Activated CD4-positive, alpha-beta T cell treated with anti-CD3 and anti-CD28 coated beads, Interleukin-2, amount 10 ng/mL, durations not matched to agents 24 days and 14 days (primary cell): Measurements from ENCODE around the gene KDM3B. TPM values are rescaled to one million over a fixed set of nuclear protein-coding genes. Genes with fewer than 3 reads are reported as not detected.
"Not testable (repeated sequence)": the region's sequence is repeated elsewhere in the genome, so short reads cannot be mapped to it uniquely, and the experiment has no call there.

Experiments used
- DNase-seq: peaks from one replicate; pipeline ENCODE4 v3.0.0; 2022
- H3K27ac Mint-ChIP-seq: one replicate; pipeline ENCODE4 v1.8.0; 2022; ENCODE audit warnings: mild to moderate bottlenecking, mixed read lengths
- H3K27me3 Mint-ChIP-seq: one replicate; pipeline ENCODE4 v1.8.0; 2022; ENCODE audit warnings: mixed read lengths
- H3K36me3 Mint-ChIP-seq: one replicate; pipeline ENCODE4 v1.8.0; 2022; ENCODE audit warnings: low read depth, mild to moderate bottlenecking, mixed read lengths
- H3K4me1 Mint-ChIP-seq: one replicate; pipeline ENCODE4 v1.8.0; 2021; ENCODE audit warnings: mixed read lengths
- H3K4me3 Mint-ChIP-seq: one replicate; pipeline ENCODE4 v1.8.0; 2022; ENCODE audit warnings: mild to moderate bottlenecking, moderate library complexity, mixed read lengths
- H3K9me3 Mint-ChIP-seq: one replicate; pipeline ENCODE4 v1.8.0; 2021; ENCODE audit warnings: mixed read lengths
- intact Hi-C: fragments of 100-400 bp; cut with micrococcal nuclease; formaldehyde crosslinking; loops from one replicate; pipeline ENCODE4 v1.15.1; 2023
- total RNA-seq: library from RNA; stranded (reverse); gene quantifications from 2 replicates; pipeline ENCODE4 v1.2.3, GENCODE V29; 2022

KDM3B gene
- total RNA-seq, 1 donor from 2014 or later: 48.7 TPM

DNA sequence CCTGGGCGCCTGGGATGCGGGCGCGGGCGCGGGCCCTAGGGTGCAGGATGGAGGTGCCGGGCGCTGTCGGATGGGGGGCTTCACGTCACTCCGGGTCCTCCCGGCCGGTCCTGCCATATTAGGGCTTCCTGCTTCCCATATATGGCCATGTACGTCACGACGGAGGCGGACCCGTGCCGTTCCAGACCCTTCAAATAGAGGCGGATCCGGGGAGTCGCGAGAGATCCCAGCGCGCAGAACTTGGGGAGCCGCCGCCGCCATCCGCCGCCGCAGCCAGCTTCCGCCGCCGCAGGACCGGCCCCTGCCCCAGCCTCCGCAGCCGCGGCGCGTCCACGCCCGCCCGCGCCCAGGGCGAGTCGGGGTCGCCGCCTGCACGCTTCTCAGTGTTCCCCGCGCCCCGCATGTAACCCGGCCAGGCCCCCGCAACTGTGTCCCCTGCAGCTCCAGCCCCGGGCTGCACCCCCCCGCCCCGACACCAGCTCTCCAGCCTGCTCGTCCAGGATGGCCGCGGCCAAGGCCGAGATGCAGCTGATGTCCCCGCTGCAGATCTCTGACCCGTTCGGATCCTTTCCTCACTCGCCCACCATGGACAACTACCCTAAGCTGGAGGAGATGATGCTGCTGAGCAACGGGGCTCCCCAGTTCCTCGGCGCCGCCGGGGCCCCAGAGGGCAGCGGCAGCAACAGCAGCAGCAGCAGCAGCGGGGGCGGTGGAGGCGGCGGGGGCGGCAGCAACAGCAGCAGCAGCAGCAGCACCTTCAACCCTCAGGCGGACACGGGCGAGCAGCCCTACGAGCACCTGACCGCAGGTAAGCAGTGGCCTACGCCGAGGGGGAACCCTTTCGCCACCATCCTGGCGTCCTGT is 113.0 kb downstream of the KDM3B start, which contains the start of gene EGR1:
Gene EGR1, plus strand, starts transcription at position 219 of the 864 bp plus-strand sequence. Its CDS starts 283 bp downstream, at position 502.
- Mint-ChIP-seq H3K27ac (peak within 1 kb of the TSS; percentile 93), H3K4me3 (peak within 1 kb of the TSS; percentile 90), H3K36me3 (peaks cover 28% of the 10 kb centered on the region), H3K9me3 (no peaks in the 10 kb centered on the region), H3K27me3 (peaks cover 6% of the 10 kb centered on the region), H3K4me1 (peaks cover 36% of the 10 kb centered on the region)
- DNase-seq: peak; percentile 98
- intact Hi-C loops: loop anchor here (1.0 to 10.0 kb wide), 8 partner anchors 27 to 927 kb away; partner anchors contain the start of genes BRD8, ETF1, HNRNPA0 and HSPA9

DNA sequence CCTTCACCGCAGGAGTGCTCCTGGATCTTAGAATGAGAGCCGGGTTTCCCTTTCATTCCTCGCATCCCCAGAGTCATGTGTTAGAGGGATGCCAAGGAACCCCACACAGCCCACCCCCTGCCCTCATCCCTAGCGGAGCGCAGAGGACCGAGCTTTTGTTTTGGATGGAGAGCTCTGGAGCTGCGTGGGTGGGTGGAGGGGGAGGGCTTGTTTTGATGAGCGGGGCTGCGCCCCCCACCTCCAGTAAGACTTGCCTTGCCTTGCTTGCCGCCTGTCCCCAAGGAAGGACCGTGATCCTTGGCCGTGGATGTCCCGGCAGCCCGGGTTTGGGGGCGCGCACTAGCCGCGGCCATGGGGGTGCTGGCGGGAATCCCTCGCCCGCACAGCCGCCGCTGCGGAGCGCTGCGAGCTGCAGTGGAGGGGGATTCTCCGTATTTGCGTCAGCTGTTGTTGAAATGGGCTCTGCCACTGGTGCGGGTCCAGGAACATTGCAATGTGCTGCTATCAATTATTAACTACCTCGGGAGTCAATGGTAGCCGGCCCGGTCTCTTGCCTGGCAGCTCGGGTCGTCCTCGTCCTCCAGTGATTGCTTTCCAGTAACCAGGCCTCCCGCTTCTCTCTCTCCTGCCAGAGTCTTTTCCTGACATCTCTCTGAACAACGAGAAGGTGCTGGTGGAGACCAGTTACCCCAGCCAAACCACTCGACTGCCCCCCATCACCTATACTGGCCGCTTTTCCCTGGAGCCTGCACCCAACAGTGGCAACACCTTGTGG is 113.8 kb downstream of the KDM3B start:
- H3K36me3 Mint-ChIP-seq: peaks cover 28% of the 10 kb centered on the region
- H3K27ac Mint-ChIP-seq: peak overlapping the region; percentile 66
- peak overlapping the region; percentile 90 for H3K4me3 Mint-ChIP-seq
- intact Hi-C loops: loop anchor here (10.0 kb wide), 2 partner anchors 712 to 828 kb away; partner anchors contain the start of genes HNRNPA0 and MATR3
- DNase-seq: peak; percentile 74
- H3K27me3 Mint-ChIP-seq: peaks cover 6% of the 10 kb centered on the region
- no peaks in the 10 kb centered on the region for H3K9me3 Mint-ChIP-seq
- H3K4me1 Mint-ChIP-seq: peaks cover 29% of the 10 kb centered on the region

DNA sequence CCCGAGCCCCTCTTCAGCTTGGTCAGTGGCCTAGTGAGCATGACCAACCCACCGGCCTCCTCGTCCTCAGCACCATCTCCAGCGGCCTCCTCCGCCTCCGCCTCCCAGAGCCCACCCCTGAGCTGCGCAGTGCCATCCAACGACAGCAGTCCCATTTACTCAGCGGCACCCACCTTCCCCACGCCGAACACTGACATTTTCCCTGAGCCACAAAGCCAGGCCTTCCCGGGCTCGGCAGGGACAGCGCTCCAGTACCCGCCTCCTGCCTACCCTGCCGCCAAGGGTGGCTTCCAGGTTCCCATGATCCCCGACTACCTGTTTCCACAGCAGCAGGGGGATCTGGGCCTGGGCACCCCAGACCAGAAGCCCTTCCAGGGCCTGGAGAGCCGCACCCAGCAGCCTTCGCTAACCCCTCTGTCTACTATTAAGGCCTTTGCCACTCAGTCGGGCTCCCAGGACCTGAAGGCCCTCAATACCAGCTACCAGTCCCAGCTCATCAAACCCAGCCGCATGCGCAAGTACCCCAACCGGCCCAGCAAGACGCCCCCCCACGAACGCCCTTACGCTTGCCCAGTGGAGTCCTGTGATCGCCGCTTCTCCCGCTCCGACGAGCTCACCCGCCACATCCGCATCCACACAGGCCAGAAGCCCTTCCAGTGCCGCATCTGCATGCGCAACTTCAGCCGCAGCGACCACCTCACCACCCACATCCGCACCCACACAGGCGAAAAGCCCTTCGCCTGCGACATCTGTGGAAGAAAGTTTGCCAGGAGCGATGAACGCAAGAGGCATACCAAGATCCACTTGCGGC is 114.6 kb downstream of the KDM3B start:
- Mint-ChIP-seq H3K27ac (peak overlapping the region; percentile 66), H3K36me3 (peaks cover 28% of the 10 kb centered on the region), H3K4me1 (peaks cover 26% of the 10 kb centered on the region), H3K9me3 (no peaks in the 10 kb centered on the region), H3K27me3 (peaks cover 7% of the 10 kb centered on the region), H3K4me3 (peak overlapping the region; percentile 90)
- DNase-seq: peak; percentile 69
- intact Hi-C loops: loop anchor here (10.0 kb wide), 2 partner anchors 712 to 828 kb away; partner anchors contain the start of genes HNRNPA0 and MATR3

DNA sequence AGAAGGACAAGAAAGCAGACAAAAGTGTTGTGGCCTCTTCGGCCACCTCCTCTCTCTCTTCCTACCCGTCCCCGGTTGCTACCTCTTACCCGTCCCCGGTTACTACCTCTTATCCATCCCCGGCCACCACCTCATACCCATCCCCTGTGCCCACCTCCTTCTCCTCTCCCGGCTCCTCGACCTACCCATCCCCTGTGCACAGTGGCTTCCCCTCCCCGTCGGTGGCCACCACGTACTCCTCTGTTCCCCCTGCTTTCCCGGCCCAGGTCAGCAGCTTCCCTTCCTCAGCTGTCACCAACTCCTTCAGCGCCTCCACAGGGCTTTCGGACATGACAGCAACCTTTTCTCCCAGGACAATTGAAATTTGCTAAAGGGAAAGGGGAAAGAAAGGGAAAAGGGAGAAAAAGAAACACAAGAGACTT is 115.2 kb downstream of the KDM3B start:
- peaks cover 13% of the 10 kb centered on the region for H3K27me3 Mint-ChIP-seq
- H3K4me1 Mint-ChIP-seq: peaks cover 26% of the 10 kb centered on the region
- intact Hi-C loops: loop anchor here (10.0 kb wide), 2 partner anchors 713 to 827 kb away; partner anchors contain the start of genes HNRNPA0 and MATR3
- H3K4me3 Mint-ChIP-seq: peak overlapping the region; percentile 90
- DNase-seq: no peak
- no peaks in the 10 kb centered on the region for H3K9me3 Mint-ChIP-seq
- H3K36me3 Mint-ChIP-seq: peaks cover 28% of the 10 kb centered on the region
- peak overlapping the region; percentile 0 for H3K27ac Mint-ChIP-seq

DNA sequence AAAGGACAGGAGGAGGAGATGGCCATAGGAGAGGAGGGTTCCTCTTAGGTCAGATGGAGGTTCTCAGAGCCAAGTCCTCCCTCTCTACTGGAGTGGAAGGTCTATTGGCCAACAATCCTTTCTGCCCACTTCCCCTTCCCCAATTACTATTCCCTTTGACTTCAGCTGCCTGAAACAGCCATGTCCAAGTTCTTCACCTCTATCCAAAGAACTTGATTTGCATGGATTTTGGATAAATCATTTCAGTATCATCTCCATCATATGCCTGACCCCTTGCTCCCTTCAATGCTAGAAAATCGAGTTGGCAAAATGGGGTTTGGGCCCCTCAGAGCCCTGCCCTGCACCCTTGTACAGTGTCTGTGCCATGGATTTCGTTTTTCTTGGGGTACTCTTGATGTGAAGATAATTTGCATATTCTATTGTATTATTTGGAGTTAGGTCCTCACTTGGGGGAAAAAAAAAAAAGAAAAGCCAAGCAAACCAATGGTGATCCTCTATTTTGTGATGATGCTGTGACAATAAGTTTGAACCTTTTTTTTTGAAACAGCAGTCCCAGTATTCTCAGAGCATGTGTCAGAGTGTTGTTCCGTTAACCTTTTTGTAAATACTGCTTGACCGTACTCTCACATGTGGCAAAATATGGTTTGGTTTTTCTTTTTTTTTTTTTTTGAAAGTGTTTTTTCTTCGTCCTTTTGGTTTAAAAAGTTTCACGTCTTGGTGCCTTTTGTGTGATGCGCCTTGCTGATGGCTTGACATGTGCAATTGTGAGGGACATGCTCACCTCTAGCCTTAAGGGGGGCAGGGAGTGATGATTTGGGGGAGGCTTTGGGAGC is 115.9 kb downstream of the KDM3B start:
- H3K36me3 Mint-ChIP-seq: peaks cover 28% of the 10 kb centered on the region
- peaks cover 26% of the 10 kb centered on the region for H3K4me1 Mint-ChIP-seq
- H3K27me3 Mint-ChIP-seq: peaks cover 17% of the 10 kb centered on the region
- H3K4me3 Mint-ChIP-seq: peak overlapping the region; percentile 90
- peak overlapping the region; percentile 62 for H3K27ac Mint-ChIP-seq
- no peaks in the 10 kb centered on the region for H3K9me3 Mint-ChIP-seq
- no peak for DNase-seq
- intact Hi-C loops: loop anchor here (10.0 kb wide), 2 partner anchors 714 to 826 kb away; partner anchors contain the start of genes HNRNPA0 and MATR3

DNA sequence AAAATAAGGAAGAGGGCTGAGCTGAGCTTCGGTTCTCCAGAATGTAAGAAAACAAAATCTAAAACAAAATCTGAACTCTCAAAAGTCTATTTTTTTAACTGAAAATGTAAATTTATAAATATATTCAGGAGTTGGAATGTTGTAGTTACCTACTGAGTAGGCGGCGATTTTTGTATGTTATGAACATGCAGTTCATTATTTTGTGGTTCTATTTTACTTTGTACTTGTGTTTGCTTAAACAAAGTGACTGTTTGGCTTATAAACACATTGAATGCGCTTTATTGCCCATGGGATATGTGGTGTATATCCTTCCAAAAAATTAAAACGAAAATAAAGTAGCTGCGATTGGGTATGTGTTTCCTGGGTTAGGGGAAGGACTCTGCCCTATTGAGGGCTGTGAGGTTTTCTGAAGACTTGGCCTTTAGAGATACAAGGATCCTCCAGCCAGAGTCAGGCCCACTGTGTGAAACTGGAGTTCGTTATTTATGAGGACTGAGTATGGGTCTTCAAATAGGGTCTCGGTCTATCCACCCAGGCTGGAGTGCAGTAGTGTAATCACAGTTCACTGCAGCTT is 116.6 kb downstream of the KDM3B start:
- intact Hi-C loops: loop anchor here (10.0 kb wide), 2 partner anchors 714 to 826 kb away; partner anchors contain the start of genes HNRNPA0 and MATR3
- Mint-ChIP-seq H3K27ac (peak overlapping the region; percentile 62), H3K36me3 (peaks cover 28% of the 10 kb centered on the region), H3K4me3 (peak overlapping the region; percentile 90), H3K27me3 (peaks cover 21% of the 10 kb centered on the region), H3K9me3 (no peaks in the 10 kb centered on the region), H3K4me1 (peaks cover 26% of the 10 kb centered on the region)
- no peak for DNase-seq

DNA sequence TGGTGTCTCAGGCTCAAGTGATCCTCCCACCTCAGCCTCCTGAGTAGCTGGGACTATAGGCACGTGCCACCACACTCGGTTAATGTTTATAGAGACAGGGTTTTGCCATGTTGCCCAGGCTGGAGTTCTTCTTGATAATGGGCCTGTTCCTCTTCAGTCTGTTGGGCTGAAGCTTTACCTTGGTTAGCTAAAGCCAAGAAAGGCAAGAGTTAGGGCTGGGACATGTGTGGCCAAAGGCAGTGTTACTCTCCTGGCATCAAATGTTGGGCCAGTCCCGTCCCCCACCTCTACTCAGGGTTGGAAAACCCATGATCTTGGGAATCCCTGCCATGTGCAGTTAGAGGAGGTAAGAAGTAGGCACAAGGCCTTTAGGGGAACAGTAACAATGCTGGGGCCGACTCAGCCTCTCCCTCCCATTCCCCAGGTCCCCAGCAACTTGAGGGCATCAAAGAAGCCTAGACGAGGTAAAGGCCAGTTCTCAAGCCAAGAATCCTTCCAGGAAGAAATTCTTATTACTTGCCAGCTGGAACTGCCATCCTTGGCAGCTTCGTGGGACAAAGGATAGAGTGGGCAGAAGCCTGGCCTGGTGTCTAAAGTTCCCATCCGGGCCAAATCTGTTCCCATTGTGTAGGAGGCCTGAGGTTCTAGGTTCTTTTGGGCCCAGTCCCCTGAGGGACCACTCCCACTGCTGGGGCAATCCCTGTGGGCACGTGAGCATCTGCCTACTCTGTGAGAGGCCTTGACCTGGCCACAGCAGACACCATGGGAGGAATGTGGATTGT is 117.2 kb downstream of the KDM3B start:
- H3K4me1 Mint-ChIP-seq: peaks cover 26% of the 10 kb centered on the region
- H3K36me3 Mint-ChIP-seq: peaks cover 28% of the 10 kb centered on the region
- no peak for DNase-seq
- H3K27me3 Mint-ChIP-seq: peaks cover 24% of the 10 kb centered on the region
- intact Hi-C loops: loop anchor here (10.0 kb wide), 2 partner anchors 715 to 825 kb away; partner anchors contain the start of genes HNRNPA0 and MATR3
- H3K4me3 Mint-ChIP-seq: no peak overlapping the region
- no peak overlapping the region for H3K27ac Mint-ChIP-seq
- no peaks in the 10 kb centered on the region for H3K9me3 Mint-ChIP-seq

DNA sequence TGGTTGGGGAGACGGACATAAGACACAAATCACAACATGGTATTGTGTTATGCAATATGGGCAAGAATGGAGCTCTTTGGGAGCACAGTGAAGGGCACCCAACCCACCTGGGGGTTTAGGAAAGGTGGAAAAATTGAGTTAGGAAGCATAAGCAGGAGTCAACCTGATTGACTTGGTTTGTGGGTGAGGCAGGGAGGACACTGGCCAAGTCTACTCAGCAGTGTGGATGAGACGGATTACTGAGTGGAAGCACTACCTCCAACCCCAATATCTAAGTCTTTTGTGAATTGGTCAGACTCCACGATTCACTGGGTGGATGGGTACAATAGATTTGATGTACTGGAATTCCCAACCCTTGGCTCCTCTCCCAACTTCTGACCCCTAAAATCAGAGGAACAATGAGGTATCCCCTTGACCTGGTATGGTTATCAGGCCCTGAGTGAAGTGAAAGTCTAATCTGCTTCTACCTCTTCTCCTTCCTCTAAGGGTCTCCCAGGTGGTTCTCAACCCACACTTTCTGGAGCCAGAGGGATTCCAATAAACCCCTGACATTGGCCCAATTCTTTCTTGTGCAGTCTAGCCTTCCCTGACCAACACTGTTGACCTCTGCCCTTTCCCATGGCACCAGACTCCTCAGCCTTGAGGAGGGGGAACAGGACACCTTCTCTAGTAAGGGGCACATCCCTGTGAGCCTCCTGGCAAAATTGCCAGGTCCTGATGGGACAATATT is 118.0 kb downstream of the KDM3B start:
- DNase-seq: no peak
- H3K4me1 Mint-ChIP-seq: peaks cover 26% of the 10 kb centered on the region
- intact Hi-C loops: no loop called here
- H3K27ac Mint-ChIP-seq: no peak overlapping the region
- no peak overlapping the region for H3K4me3 Mint-ChIP-seq
- H3K9me3 Mint-ChIP-seq: no peaks in the 10 kb centered on the region
- peaks cover 26% of the 10 kb centered on the region for H3K36me3 Mint-ChIP-seq
- H3K27me3 Mint-ChIP-seq: peaks cover 29% of the 10 kb centered on the region

DNA sequence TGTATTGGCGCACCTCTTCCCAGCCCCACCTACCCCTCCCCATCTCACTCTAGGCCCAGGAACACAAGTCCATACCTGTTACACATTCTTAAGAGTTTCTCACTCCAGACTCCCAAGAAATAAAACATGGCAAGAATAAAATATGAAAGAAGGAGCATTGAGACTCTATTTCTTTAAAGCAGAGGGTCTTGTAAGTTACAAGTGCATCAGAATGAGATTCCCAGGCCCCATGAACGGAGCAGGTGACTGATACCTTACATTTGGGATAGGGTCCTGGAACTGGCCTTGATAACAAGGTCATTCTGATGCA is 118.5 kb downstream of the KDM3B start:
- intact Hi-C loops: no loop called here
- Mint-ChIP-seq H3K9me3 (no peaks in the 10 kb centered on the region), H3K4me3 (no peak overlapping the region), H3K36me3 (peaks cover 26% of the 10 kb centered on the region), H3K4me1 (peaks cover 26% of the 10 kb centered on the region), H3K27me3 (peaks cover 29% of the 10 kb centered on the region), H3K27ac (no peak overlapping the region)
- DNase-seq: no peak

DNA sequence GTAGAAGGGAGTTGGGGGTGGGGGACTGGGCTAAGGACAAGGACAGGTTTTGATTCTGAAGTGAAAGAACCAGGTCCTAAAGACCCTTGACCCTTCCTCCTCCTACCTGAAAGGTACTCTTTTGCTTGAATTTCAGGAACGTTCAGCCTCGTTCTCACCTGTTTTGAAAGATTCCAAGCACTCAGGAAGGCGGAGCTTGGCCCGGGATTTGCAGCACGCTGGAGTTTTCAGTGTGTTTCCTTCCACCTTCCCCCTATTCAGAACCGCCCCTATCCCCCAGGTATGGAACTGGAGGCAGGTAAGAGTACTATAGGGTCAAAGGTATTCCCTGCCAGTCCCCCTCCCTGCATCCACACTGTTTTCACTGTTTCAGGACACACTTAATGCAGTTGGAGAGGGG is 119.9 kb downstream of the KDM3B start:
- intact Hi-C loops: no loop called here
- H3K4me1 Mint-ChIP-seq: peaks cover 16% of the 10 kb centered on the region

DNA sequence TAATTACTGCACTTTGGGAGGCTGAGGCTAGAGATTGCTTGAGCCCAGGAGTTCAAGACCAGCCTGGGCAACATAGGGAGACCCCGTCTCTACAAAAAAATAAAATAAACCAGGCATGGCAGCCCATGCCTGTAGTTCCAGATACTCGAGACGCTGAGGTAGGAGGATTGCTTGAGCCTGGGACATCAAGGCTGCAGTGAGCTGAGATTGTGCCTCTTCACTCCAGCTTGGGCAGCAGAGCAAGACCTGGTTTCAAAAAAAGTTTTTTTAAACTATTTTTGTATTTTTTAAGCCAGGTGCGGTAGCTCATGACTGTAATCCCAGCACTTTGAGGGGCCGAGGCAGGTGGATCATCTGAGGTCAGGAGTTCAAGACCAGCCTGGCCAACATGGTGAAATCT is 120.7 kb downstream of the KDM3B start:
- H3K4me1 Mint-ChIP-seq, H3K27ac Mint-ChIP-seq, intact Hi-C loops, DNase-seq, H3K4me3 Mint-ChIP-seq, H3K36me3 Mint-ChIP-seq, H3K9me3 Mint-ChIP-seq: not testable (repeated sequence)
- peaks cover 25% of the 10 kb centered on the region for H3K27me3 Mint-ChIP-seq

More for the DNA sequence above, 119.9 kb downstream of the KDM3B start:
- no peak for DNase-seq
- H3K36me3 Mint-ChIP-seq: peaks cover 15% of the 10 kb centered on the region
- peaks cover 30% of the 10 kb centered on the region for H3K27me3 Mint-ChIP-seq
- no peak overlapping the region for H3K27ac Mint-ChIP-seq
- H3K9me3 Mint-ChIP-seq: no peaks in the 10 kb centered on the region
- no peak overlapping the region for H3K4me3 Mint-ChIP-seq
